Dendritic cell treated with granulocyte-macrophage colony-stimulating factor and Interleukin-4, amounts not matched to agents 40 ng/mL and 50 ng/mL, for 4 days (primary cell): ENCODE data around the gene PCAT7.
"Not testable (repeated sequence)": the region's sequence is repeated elsewhere in the genome, so short reads cannot be mapped to it uniquely, and the experiment has no call there.

ENCODE experiments used
- H3K27ac Mint-ChIP-seq: one replicate; pipeline ENCODE4 v1.8.0; 2022; ENCODE audit warnings: mild to moderate bottlenecking, mixed read lengths
- H3K27me3 Mint-ChIP-seq: one replicate; pipeline ENCODE4 v1.8.0; 2022; ENCODE audit warnings: mild to moderate bottlenecking, mixed read lengths
- H3K36me3 Mint-ChIP-seq: one replicate; pipeline ENCODE4 v1.8.0; 2022; ENCODE audit warnings: low read depth, mixed read lengths
- H3K4me1 Mint-ChIP-seq: one replicate; pipeline ENCODE4 v1.8.0; 2022; ENCODE audit warnings: low read depth, mixed read lengths
- H3K4me3 Mint-ChIP-seq: one replicate; pipeline ENCODE4 v1.8.0; 2022; ENCODE audit warnings: mild to moderate bottlenecking, moderate library complexity, mixed read lengths
- H3K9me3 Mint-ChIP-seq: one replicate; pipeline ENCODE4 v1.8.0; 2022; ENCODE audit warnings: mixed read lengths
- intact Hi-C: fragments of 100-400 bp; cut with micrococcal nuclease; formaldehyde crosslinking; loops from one replicate; pipeline ENCODE4 v1.15.0; 2022

The PCAT7 gene

GRCh38 chr9:94534901-94535300, 20.0 kb upstream of the PCAT7 start:
- Mint-ChIP-seq H3K4me1 (no peaks in the 10 kb centered on the region), H3K36me3 (no peaks in the 10 kb centered on the region), H3K27me3 (peaks cover 2% of the 10 kb centered on the region), H3K4me3 (no peak overlapping the region), H3K27ac (no peak overlapping the region), H3K9me3 (no peaks in the 10 kb centered on the region)
- intact Hi-C loops: no loop called here

- no peaks in the 10 kb centered on the region for H3K9me3 Mint-ChIP-seq
- H3K27ac Mint-ChIP-seq: no peak overlapping the region
- peaks cover 12% of the 10 kb centered on the region for H3K27me3 Mint-ChIP-seq
- no peak overlapping the region for H3K4me3 Mint-ChIP-seq
- intact Hi-C loops: no loop called here
- H3K36me3 Mint-ChIP-seq: no peaks in the 10 kb centered on the region
- H3K4me1 Mint-ChIP-seq: no peaks in the 10 kb centered on the region
These were observed 16.0 kb upstream of the PCAT7 start for GRCh38 chr9:94538908-94539307.

- H3K4me3 Mint-ChIP-seq, intact Hi-C loops, H3K9me3 Mint-ChIP-seq, H3K36me3 Mint-ChIP-seq, H3K4me1 Mint-ChIP-seq, H3K27ac Mint-ChIP-seq: not testable (repeated sequence)
- peaks cover 17% of the 10 kb centered on the region for H3K27me3 Mint-ChIP-seq
These were observed 10.5 kb upstream of the PCAT7 start for GRCh38 chr9:94544335-94544734.

GRCh38 chr9:94545940-94546339, 8.9 kb upstream of the PCAT7 start:
- Mint-ChIP-seq H3K27me3 (peaks cover 15% of the 10 kb centered on the region), H3K9me3 (no peaks in the 10 kb centered on the region), H3K36me3 (no peaks in the 10 kb centered on the region), H3K4me1 (no peaks in the 10 kb centered on the region), H3K4me3 (no peak overlapping the region), H3K27ac (no peak overlapping the region)
- intact Hi-C loops: no loop called here

GRCh38 chr9:94553029-94553938, 1.6 kb upstream of the PCAT7 start:
- H3K4me3 Mint-ChIP-seq: no peak overlapping the region
- no peaks in the 10 kb centered on the region for H3K36me3 Mint-ChIP-seq
- H3K27me3 Mint-ChIP-seq: peaks cover 19% of the 10 kb centered on the region
- no peak overlapping the region for H3K27ac Mint-ChIP-seq
- H3K9me3 Mint-ChIP-seq: no peaks in the 10 kb centered on the region
- intact Hi-C loops: loop anchor here (5.0 kb wide), 1 partner anchor 574 kb away; no protein-coding TSS in a partner anchor
- H3K4me1 Mint-ChIP-seq: peaks cover 5% of the 10 kb centered on the region

GRCh38 chr9:94554078-94554438, 825 bp upstream of the PCAT7 start:
- intact Hi-C loops: loop anchor here (1.0 to 5.0 kb wide), 2 partner anchors 49 to 573 kb away; no protein-coding TSS in a partner anchor
- Mint-ChIP-seq H3K9me3 (no peaks in the 10 kb centered on the region), H3K4me3 (no peak overlapping the region), H3K36me3 (no peaks in the 10 kb centered on the region), H3K27me3 (peaks cover 17% of the 10 kb centered on the region), H3K4me1 (peaks cover 5% of the 10 kb centered on the region), H3K27ac (no peak overlapping the region)

- no peak overlapping the region for H3K4me3 Mint-ChIP-seq
- no peaks in the 10 kb centered on the region for H3K9me3 Mint-ChIP-seq
These were observed 2.5 kb downstream of the PCAT7 start for GRCh38 chr9:94557376-94557775.

GRCh38 chr9:94560237-94560636, 5.4 kb downstream of the PCAT7 start:
- intact Hi-C loops: no loop called here
- peaks cover 8% of the 10 kb centered on the region for H3K27me3 Mint-ChIP-seq
- no peak overlapping the region for H3K4me3 Mint-ChIP-seq
- no peaks in the 10 kb centered on the region for H3K9me3 Mint-ChIP-seq
- no peaks in the 10 kb centered on the region for H3K36me3 Mint-ChIP-seq
- H3K4me1 Mint-ChIP-seq: peaks cover 10% of the 10 kb centered on the region
- H3K27ac Mint-ChIP-seq: no peak overlapping the region

More at GRCh38 chr9:94557376-94557775, 2.5 kb downstream of the PCAT7 start:
- H3K4me1 Mint-ChIP-seq: peaks cover 5% of the 10 kb centered on the region
- H3K27ac Mint-ChIP-seq: no peak overlapping the region
- H3K27me3 Mint-ChIP-seq: peaks cover 9% of the 10 kb centered on the region
- no peaks in the 10 kb centered on the region for H3K36me3 Mint-ChIP-seq
- intact Hi-C loops: no loop called here

GRCh38 chr9:94563548-94563947, 8.7 kb downstream of the PCAT7 start:
- intact Hi-C loops: no loop called here
- H3K9me3 Mint-ChIP-seq: no peaks in the 10 kb centered on the region
- H3K36me3 Mint-ChIP-seq: no peaks in the 10 kb centered on the region
- H3K4me3 Mint-ChIP-seq: no peak overlapping the region
- peaks cover 5% of the 10 kb centered on the region for H3K4me1 Mint-ChIP-seq
- peaks cover 12% of the 10 kb centered on the region for H3K27me3 Mint-ChIP-seq
- no peak overlapping the region for H3K27ac Mint-ChIP-seq

GRCh38 chr9:94564279-94564678, 9.4 kb downstream of the PCAT7 start:
- H3K4me1 Mint-ChIP-seq, H3K27ac Mint-ChIP-seq, intact Hi-C loops, H3K36me3 Mint-ChIP-seq, H3K4me3 Mint-ChIP-seq, H3K9me3 Mint-ChIP-seq: not testable (repeated sequence)
- H3K27me3 Mint-ChIP-seq: peaks cover 12% of the 10 kb centered on the region

- H3K36me3 Mint-ChIP-seq: no peaks in the 10 kb centered on the region
- no peaks in the 10 kb centered on the region for H3K9me3 Mint-ChIP-seq
- intact Hi-C loops: no loop called here
- no peak overlapping the region for H3K27ac Mint-ChIP-seq
- peaks cover 5% of the 10 kb centered on the region for H3K4me1 Mint-ChIP-seq
- no peak overlapping the region for H3K4me3 Mint-ChIP-seq
- peaks cover 12% of the 10 kb centered on the region for H3K27me3 Mint-ChIP-seq
These were observed 11.7 kb downstream of the PCAT7 start for GRCh38 chr9:94566550-94566949.

GRCh38 chr9:94567271-94567670, 12.4 kb downstream of the PCAT7 start:
- Mint-ChIP-seq H3K9me3 (no peaks in the 10 kb centered on the region), H3K27ac (no peak overlapping the region), H3K4me1 (peaks cover 5% of the 10 kb centered on the region), H3K36me3 (no peaks in the 10 kb centered on the region), H3K4me3 (no peak overlapping the region), H3K27me3 (peaks cover 19% of the 10 kb centered on the region)
- intact Hi-C loops: no loop called here

GRCh38 chr9:94568250-94568889, 13.5 kb downstream of the PCAT7 start:
- peaks cover 23% of the 10 kb centered on the region for H3K27me3 Mint-ChIP-seq
- intact Hi-C loops: no loop called here

GRCh38 chr9:94568972-94569712, 14.3 kb downstream of the PCAT7 start:
- intact Hi-C loops: no loop called here
- H3K4me3 Mint-ChIP-seq: no peak overlapping the region
- peaks cover 22% of the 10 kb centered on the region for H3K27me3 Mint-ChIP-seq
- no peak overlapping the region for H3K27ac Mint-ChIP-seq
- H3K4me1 Mint-ChIP-seq: no peaks in the 10 kb centered on the region
- no peaks in the 10 kb centered on the region for H3K9me3 Mint-ChIP-seq
- H3K36me3 Mint-ChIP-seq: no peaks in the 10 kb centered on the region

More at GRCh38 chr9:94568250-94568889, 13.5 kb downstream of the PCAT7 start:
- no peak overlapping the region for H3K4me3 Mint-ChIP-seq
- H3K27ac Mint-ChIP-seq: no peak overlapping the region
- H3K4me1 Mint-ChIP-seq: peaks cover 1% of the 10 kb centered on the region
- H3K9me3 Mint-ChIP-seq: no peaks in the 10 kb centered on the region
- no peaks in the 10 kb centered on the region for H3K36me3 Mint-ChIP-seq
